Measurements from ENCODE around the gene PDGFD.
"Not testable (repeated sequence)": the region's sequence is repeated elsewhere in the genome, so short reads cannot be mapped to it uniquely, and the experiment has no call there.

PDGFD gene

GRCh38 chr11:104053743-104054478, 110.0 kb downstream of the PDGFD start:
- DNase-seq (ENCODE audit: low read depth) = no peak

- DNase-seq (ENCODE audit: low read depth) = no peak
Observed at GRCh38 chr11:104051778-104052177, 112.2 kb downstream of the PDGFD start.

GRCh38 chr11:104049116-104049515, 114.8 kb downstream of the PDGFD start:
- no peak for DNase-seq (ENCODE audit: low read depth)

- DNase-seq (ENCODE audit: low read depth) = not testable (repeated sequence)
Observed at GRCh38 chr11:104046858-104047257, 117.1 kb downstream of the PDGFD start.

GRCh38 chr11:104046331-104046730, 117.6 kb downstream of the PDGFD start:
- no peak for DNase-seq (ENCODE audit: low read depth)

GRCh38 chr11:104043678-104044239, 120.2 kb downstream of the PDGFD start:
- no peak for DNase-seq (ENCODE audit: low read depth)

- no peak for DNase-seq (ENCODE audit: low read depth)
Observed at GRCh38 chr11:104043142-104043541, 120.8 kb downstream of the PDGFD start.

- DNase-seq (ENCODE audit: low read depth) = no peak
Observed at GRCh38 chr11:104041792-104042191, 122.2 kb downstream of the PDGFD start.

- DNase-seq (ENCODE audit: low read depth) = no peak
Observed at GRCh38 chr11:104036995-104037394, 127.0 kb downstream of the PDGFD start.

- no peak for DNase-seq (ENCODE audit: low read depth)
Observed at GRCh38 chr11:104036588-104036987, 127.4 kb downstream of the PDGFD start, which contains the start of gene DDI1. Gene DDI1 (plus strand): TSS chr11:104036640. CDS start chr11:104036823, 183 bp downstream.

GRCh38 chr11:104033561-104033960, 130.4 kb downstream of the PDGFD start:
- DNase-seq (ENCODE audit: low read depth) = no peak

- no peak for DNase-seq (ENCODE audit: low read depth)
Observed at GRCh38 chr11:104033134-104033533, 130.8 kb downstream of the PDGFD start.

GRCh38 chr11:104028476-104029263, 135.3 kb downstream of the PDGFD start:
- no peak for DNase-seq (ENCODE audit: low read depth)

- no peak for DNase-seq (ENCODE audit: low read depth)
Observed at GRCh38 chr11:104024572-104024971, 139.4 kb downstream of the PDGFD start.

- no peak for DNase-seq (ENCODE audit: low read depth)
Observed at GRCh38 chr11:104015649-104016415, 148.1 kb downstream of the PDGFD start.

GRCh38 chr11:104011044-104011443, 152.9 kb downstream of the PDGFD start:
- no peak for DNase-seq (ENCODE audit: low read depth)

- DNase-seq (ENCODE audit: low read depth) = no peak
Observed at GRCh38 chr11:104009744-104010143, 154.2 kb downstream of the PDGFD start.

GRCh38 chr11:104005234-104005855, 158.6 kb downstream of the PDGFD start:
- no peak for DNase-seq (ENCODE audit: low read depth)

GRCh38 chr11:104003491-104003890, 160.5 kb downstream of the PDGFD start:
- DNase-seq (ENCODE audit: low read depth) = no peak

GRCh38 chr11:104001561-104002056, 162.3 kb downstream of the PDGFD start:
- no peak for DNase-seq (ENCODE audit: low read depth)

- no peak for DNase-seq (ENCODE audit: low read depth)
Observed at GRCh38 chr11:104000798-104001197, 163.1 kb downstream of the PDGFD start.

All from stimulated activated CD8-positive, alpha-beta memory T cell treated with anti-CD3 and anti-CD28 coated beads, Interleukin-7, amount 100 ng/mL, for 24 hours (primary cell).